ENCODE measurements around the gene ABCB4.

ABCB4 gene

DNA sequence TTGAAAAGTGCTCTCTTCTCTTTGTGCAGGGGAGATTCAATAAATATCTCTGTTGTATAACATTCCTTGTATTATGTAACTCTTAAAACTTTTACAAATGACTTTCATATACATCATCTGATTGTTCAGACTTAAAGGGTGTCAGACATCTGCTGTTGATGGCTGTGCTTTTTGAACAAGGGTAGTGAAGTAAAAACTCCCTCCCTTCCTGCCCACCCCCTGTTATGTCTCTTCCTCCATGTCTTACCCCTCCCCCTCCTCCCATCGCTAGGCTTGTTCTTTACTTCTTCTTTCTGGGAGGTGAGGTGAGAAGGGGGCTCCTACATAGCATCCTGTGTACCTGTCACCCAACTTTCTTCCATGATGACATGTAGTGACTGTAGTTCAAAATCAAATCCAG lies 23.4 kb upstream of the ABCB4 start:
- TF ChIP-seq, protein P1, sequence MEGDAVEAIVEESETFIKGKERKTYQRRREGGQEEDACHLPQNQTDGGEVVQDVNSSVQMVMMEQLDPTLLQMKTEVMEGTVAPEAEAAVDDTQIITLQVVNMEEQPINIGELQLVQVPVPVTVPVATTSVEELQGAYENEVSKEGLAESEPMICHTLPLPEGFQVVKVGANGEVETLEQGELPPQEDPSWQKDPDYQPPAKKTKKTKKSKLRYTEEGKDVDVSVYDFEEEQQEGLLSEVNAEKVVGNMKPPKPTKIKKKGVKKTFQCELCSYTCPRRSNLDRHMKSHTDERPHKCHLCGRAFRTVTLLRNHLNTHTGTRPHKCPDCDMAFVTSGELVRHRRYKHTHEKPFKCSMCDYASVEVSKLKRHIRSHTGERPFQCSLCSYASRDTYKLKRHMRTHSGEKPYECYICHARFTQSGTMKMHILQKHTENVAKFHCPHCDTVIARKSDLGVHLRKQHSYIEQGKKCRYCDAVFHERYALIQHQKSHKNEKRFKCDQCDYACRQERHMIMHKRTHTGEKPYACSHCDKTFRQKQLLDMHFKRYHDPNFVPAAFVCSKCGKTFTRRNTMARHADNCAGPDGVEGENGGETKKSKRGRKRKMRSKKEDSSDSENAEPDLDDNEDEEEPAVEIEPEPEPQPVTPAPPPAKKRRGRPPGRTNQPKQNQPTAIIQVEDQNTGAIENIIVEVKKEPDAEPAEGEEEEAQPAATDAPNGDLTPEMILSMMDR (IDR thresholded peaks at IDR 0.05), result no peak
- TF ChIP-seq ZFX (IDR thresholded peaks at IDR 0.05; ENCODE audit: borderline replicate concordance), result no peak
- H3K27ac ChIP-seq, result no peak overlapping the region

DNA sequence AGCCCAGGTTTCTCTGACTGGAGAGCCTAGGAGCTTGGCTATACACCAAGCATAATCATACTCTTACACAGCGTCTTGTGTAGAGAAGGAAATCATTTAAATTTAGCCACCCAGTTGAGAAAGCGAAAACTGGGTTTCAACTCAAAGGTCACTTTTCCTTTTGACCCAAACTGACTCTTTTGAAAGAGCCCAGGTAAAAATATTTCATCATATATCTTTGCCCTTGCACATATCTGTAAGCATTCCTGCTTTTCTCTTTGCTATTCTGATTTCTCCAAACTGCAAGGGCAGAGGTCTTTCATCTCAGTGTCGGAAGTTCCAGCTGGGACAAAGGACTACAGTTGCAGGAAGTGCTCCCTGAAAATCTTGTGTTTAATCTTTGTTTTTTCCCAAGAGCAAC lies 22.0 kb upstream of the ABCB4 start:
- no peak overlapping the region for H3K27ac ChIP-seq
- TF ChIP-seq, protein P1 (IDR thresholded peaks at IDR 0.05), result no peak
- no peak for TF ChIP-seq ZFX (IDR thresholded peaks at IDR 0.05; ENCODE audit: borderline replicate concordance)

DNA sequence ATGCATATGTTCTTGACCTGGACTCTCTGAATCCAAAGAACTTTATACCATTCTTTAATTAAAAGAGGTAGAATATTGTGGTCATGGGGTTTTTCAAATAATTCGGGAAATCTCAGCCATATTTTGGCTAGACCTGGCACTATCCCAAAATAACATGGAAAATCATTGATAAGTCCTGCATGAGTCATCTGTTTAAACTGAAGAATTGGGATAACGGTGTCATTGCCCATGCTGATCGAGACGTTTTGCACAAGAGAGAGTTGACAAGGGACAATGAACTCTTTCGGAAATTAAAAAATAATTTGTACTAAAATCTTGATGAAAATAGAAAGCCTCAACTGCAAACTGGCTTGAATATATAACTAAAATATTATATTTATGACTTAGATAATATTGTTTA lies 19.9 kb upstream of the ABCB4 start:
- TF ChIP-seq, protein P1 (IDR thresholded peaks at IDR 0.05), result no peak
- no peak for TF ChIP-seq ZFX (IDR thresholded peaks at IDR 0.05; ENCODE audit: borderline replicate concordance)
- no peak overlapping the region for H3K27ac ChIP-seq

DNA sequence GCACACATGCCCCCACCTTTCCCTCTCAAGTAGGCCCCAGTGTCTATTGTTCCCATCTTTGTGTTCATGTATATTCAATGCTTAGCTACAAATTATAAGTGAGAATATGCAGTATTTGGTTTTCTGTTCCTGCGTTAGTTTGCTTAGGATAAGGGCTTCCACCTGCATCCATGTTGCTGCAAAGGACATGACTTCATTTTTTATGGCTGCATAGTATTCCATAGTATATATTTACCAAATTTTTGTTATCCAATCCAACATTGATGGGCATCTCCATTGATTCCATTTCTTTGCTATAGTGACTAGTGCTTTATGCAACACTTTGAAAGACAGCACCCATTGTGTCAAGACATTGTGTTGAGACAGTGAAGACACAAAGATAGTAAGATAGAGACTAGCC lies 19.0 kb upstream of the ABCB4 start:
- no peak overlapping the region for H3K27ac ChIP-seq
- TF ChIP-seq, protein P1 (IDR thresholded peaks at IDR 0.05), result no peak
- TF ChIP-seq ZFX (IDR thresholded peaks at IDR 0.05; ENCODE audit: borderline replicate concordance), result no peak

DNA sequence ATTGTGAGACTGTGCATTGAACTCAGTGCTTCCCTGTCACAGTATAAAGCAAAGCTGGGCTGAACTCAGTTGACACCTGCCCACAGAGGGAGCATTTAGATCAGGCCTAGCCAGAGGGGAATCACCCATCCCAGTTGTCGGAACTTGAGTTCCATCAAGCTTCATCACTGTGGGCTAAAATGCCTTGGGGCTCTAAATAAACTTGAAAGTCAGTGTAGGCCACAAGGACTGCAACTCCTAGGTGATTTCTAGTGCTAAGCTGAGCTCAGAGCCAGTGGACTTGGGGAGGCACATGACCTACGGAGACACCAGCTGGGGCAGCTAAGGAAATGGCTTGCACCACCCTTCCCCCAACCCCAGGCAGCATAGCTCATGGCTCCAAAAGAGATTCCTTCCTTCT lies 7.7 kb upstream of the ABCB4 start:
- H3K27ac ChIP-seq, result no peak overlapping the region
- no peak for TF ChIP-seq ZFX (IDR thresholded peaks at IDR 0.05; ENCODE audit: borderline replicate concordance)
- TF ChIP-seq, protein P1 (IDR thresholded peaks at IDR 0.05), result no peak

DNA sequence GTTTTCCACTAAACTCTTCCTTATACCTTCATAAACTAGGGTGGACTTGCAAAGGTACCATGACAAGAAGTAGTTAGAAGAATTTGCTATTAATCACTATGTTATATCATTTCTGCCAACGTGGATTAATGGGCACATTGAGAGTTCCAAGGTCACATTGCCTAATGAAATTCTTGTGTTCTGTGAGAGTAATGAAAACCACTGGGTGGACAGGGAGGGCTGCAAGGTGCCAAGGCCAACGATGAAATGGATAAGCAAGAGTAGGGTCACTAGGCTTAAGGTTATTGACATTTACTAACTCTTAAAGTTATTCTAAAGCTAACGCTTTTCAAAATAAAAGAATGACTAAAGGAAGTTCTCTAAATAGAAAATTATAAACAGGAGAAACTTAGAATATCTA lies 6.6 kb upstream of the ABCB4 start:
- no peak for TF ChIP-seq ZFX (IDR thresholded peaks at IDR 0.05; ENCODE audit: borderline replicate concordance)
- TF ChIP-seq, protein P1 (IDR thresholded peaks at IDR 0.05), result no peak
- H3K27ac ChIP-seq, result no peak overlapping the region

DNA sequence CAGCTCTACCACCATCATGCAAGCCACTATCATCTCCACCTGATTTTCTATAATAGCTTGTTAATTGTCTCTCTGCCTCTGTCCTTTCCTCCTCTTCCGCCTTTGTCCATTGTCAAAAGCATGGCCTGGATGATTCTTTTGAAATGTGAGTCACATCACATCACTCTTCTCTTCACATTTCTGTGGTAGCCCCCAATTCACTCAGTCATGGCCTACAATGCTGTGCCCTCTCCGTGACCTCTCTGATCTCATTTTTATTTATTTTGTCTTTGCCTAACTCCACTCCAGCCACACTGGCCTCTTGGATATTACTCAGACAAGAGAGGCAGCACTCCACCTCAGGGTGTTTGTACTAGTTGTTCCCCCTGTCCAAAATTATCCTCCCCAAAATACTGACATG lies 4.9 kb upstream of the ABCB4 start:
- TF ChIP-seq ZFX (IDR thresholded peaks at IDR 0.05; ENCODE audit: borderline replicate concordance), result no peak
- TF ChIP-seq, protein P1 (IDR thresholded peaks at IDR 0.05), result no peak
- no peak overlapping the region for H3K27ac ChIP-seq

Data from 22Rv1 (cell line).